Hematopoietic multipotent progenitor cell treated with erythropoietin and hydrocortisone succinate and interleukin-3 and kit ligand, for 8 days (in vitro differentiated cells): ENCODE measurements around the gene EYA3.
"Not testable (repeated sequence)": the region's sequence is repeated elsewhere in the genome, so short reads cannot be mapped to it uniquely, and the experiment has no call there.

ENCODE experiments used
- DNase-seq: peaks from one replicate; pipeline ENCODE4 v3.0.0-alpha.2; 2015

Gene EYA3

GRCh38 chr1:28027238-28027637, 61.2 kb downstream of the EYA3 start:
- no peak for DNase-seq

DNA sequence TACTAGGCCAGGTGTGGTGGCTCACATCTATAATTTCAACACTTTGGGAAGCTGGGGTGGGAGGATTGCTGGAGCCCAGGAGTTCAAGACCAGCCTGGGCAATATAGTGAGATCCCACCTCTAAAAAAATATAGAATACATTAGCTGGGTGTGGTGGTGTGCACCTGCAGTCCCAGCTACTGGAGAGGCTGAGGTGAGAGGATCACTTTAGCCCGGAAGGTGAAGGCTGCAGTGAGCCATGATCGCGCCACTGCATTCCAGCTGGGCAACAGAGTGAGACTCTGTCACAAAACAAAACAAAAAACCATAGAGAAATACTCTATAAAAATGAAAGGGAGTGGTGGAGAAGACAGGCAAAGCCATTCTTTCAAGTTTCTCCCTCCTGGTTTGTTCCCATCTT, 62.1 kb downstream of the EYA3 start:
- no peak for DNase-seq

- no peak for DNase-seq
Observed at GRCh38 chr1:28021064-28021463, 67.3 kb downstream of the EYA3 start.

DNA sequence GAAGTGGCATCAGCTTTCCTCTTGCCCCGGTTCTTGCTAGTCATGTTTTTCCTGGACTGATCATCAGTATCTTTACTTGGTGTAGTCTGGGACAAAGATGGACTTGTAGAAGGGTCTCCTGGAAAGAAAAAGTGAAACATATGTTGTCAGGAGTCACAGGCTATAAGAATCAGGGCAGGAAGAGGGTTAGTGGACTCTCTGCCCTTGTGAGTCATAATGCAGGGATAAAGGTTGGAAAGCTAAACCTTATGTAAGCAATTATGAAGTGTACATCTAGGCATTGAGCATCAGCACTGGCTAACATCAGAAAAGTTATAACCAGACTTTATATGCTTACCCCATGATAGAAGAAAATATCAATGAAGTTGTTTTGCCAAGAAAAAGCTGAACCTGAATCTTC, 77.4 kb downstream of the EYA3 start:
- DNase-seq = no peak

GRCh38 chr1:28003117-28003516, 85.3 kb downstream of the EYA3 start:
- DNase-seq = not testable (repeated sequence)

- no peak for DNase-seq
Observed at GRCh38 chr1:28002600-28002999, 85.8 kb downstream of the EYA3 start.

- no peak for DNase-seq
Observed at GRCh38 chr1:27999055-27999454, 89.4 kb downstream of the EYA3 start.

- DNase-seq = not testable (repeated sequence)
Observed at GRCh38 chr1:27994526-27994925, 93.9 kb downstream of the EYA3 start.

- peak; percentile 20 for DNase-seq
Observed at GRCh38 chr1:27994060-27994459, 94.3 kb downstream of the EYA3 start.

DNA sequence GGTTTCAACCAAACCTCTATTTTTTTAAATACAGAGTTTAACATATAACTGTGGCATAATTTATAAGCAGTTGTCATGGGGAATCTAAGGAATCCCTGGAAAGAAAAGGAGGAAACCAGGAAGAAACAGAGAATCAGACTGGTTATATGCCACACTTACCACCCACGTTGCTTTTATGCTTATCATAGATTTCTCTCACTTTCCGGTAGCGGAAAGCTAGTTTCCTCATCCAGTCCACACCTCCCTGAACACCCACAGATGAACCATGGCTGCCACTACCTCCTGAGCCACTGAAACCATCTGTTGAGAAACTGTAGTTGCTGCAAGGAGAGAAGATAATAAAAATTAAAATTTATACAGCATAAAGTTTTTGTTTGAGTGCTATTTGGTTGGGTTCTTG, 95.2 kb downstream of the EYA3 start:
- DNase-seq = no peak

- DNase-seq = no peak
Observed at GRCh38 chr1:27992276-27992675, 96.1 kb downstream of the EYA3 start.

DNA sequence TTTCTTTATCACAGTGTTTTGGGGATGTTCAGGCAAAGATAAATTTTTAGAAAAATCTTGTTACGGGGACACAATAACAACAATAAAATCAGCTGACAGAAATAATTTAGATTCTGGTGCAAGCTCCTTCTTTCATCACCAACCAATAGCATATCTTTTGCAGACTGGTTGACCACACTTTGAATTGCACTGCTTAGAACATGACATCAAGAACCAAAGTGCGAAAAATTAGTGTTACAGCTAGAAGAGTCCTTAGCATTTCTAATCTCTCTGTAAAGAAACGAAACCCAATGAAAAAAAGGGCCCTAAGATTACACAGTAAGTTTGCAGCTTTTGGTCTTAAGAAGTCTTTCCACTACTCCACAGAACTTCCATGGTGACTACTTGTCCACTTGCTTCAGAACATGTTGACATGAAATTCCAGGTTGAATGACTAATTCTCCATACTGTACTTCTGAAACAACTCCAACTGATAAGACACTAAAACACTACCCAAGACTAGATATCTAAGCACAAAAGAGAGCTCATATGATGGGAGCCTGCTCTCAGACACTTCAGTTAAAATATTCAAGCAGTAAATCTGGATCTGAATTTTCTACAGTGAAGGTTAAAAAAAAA, 97.4 kb downstream of the EYA3 start:
- no peak for DNase-seq

- no peak for DNase-seq
Observed at GRCh38 chr1:27981145-27981544, 107.3 kb downstream of the EYA3 start.

DNA sequence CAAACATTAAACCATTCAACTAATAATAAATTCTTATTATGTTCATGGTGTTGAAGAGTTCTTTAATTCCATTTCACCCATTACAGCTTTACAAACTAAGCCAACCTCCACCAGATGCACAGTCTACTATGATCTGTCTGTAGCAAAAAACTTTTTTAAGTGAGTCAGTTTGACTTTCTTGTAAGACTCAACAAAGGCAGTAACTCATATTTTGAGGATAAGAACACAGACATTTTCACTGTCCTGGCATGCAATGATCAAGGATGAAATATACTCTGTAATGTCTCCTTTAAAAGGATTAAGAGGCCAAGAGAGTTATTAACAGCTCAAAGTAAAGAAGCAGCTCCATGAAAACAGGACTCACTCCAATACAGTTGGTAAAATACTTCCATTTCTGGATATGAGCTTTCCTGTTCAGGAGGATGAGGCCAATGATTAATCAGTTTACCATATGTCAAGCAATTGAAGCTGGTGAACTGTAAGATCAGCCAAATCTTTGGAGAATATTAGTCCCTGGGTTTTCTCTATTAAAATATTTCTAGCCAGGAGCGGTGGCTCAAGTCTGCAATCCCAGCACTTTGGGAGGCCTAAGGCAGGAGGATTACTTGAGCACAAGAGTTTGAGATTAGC, 108.1 kb downstream of the EYA3 start:
- DNase-seq = no peak

DNA sequence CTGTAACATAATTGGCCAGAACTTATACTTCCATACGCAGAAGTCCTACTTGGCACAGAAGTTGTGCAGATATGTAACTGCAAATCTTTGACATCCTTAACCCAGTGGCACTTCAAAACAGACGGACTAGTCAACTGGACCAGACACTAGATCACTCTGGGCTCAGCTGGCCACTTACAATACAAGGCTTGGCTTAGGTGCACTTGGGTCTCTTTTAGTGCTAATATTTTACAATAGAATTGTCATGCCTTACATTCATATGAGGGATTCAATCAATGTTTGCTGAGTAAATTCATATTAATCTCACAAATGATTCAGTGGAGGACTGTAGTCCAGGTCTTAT, 108.6 kb downstream of the EYA3 start:
- DNase-seq = no peak

GRCh38 chr1:27979151-27979858, 109.1 kb downstream of the EYA3 start:
- peak; percentile 86 for DNase-seq

- no peak for DNase-seq
Observed at GRCh38 chr1:27974417-27974781, 114.0 kb downstream of the EYA3 start.

DNA sequence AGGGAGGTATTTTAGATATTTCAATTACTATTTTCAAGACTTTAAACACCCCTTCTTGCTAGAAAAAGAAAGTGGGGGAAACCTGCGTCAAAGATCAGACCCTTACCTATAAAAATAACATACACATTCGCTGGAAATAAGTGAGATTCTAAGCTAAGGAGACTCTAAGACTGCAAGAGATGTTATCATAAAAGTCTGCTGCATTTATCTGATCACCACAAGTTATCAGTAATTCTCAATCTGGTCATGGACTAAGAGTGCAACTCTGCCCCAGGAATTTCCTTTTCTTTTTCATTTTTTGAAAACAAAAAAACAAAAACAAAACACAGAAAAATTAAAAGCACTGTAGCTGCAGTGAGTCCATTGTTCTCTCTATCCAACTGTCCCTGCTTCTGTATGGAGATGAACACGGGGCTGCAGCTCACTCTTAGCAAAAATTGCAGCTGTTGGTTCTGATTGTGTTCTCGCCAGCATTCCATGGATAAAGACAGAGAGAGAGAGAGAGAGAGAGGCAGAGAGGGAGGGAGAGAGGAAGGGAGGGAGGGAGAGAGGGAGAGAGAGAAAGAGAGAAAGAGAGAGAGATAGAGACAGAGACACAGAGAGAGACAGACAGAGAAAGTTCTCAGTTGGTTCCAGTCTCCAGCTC, 114.5 kb downstream of the EYA3 start:
- DNase-seq = no peak

GRCh38 chr1:27972141-27972540, 116.3 kb downstream of the EYA3 start:
- no peak for DNase-seq

GRCh38 chr1:27971674-27972073, 116.7 kb downstream of the EYA3 start:
- no peak for DNase-seq

GRCh38 chr1:27970401-27970800, 118.0 kb downstream of the EYA3 start:
- DNase-seq = no peak

- DNase-seq = no peak
Observed at GRCh38 chr1:27968692-27969091, 119.7 kb downstream of the EYA3 start.

DNA sequence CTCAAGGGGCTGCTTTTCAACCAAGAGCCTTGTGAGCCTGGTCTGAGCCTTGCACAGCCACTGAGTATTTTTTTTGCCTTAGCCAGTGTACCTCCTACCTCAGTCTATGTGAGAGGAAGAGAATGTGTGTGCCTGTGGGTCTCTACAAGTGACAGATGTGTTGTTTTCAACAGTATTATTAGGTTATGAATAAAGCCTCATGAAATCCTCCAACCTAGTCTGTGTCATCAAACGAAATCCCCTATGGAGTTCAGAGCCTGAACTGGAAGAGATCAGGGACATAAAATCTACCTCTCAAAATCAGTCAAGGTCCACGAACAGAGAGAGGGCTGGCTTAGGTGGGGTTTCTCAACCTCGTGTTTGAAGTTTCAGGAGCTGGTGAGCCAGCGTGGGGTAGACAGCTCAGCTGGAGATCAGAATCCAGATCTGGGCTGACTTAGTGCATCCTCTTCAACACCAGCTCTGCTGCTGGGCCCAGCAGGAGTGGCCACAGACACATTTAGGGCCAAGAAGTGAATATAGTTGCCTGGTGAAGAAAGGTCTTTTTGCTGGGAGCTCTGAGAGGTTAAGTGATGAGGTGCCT, 120.4 kb downstream of the EYA3 start:
- no peak for DNase-seq
